CD4-positive, alpha-beta T cell treated with Interleukin-4 for 4 hours (primary cell): ENCODE measurements around the gene SPATA6L.
A peak's percentile ranks its signal among the peaks of the same experiment; 100 is the strongest.

Experiments
- DNase-seq: peaks from one replicate; pipeline ENCODE4 v3.0.0-alpha.2; 2020

The SPATA6L gene

GRCh38 chr9:4581861-4582565 lies 84.3 kb downstream of the SPATA6L start:
- no peak for DNase-seq

GRCh38 chr9:4581035-4581760 lies 85.1 kb downstream of the SPATA6L start:
- DNase-seq: no peak

GRCh38 chr9:4579001-4579400 lies 87.3 kb downstream of the SPATA6L start:
- DNase-seq: no peak

GRCh38 chr9:4576448-4576847 lies 89.8 kb downstream of the SPATA6L start:
- no peak for DNase-seq

GRCh38 chr9:4575997-4576396 lies 90.3 kb downstream of the SPATA6L start:
- no peak for DNase-seq

- no peak for DNase-seq
These were observed 91.5 kb downstream of the SPATA6L start for GRCh38 chr9:4574657-4575243.

- DNase-seq: no peak
These were observed 92.5 kb downstream of the SPATA6L start for GRCh38 chr9:4573634-4574389.

GRCh38 chr9:4573176-4573575 lies 93.1 kb downstream of the SPATA6L start:
- DNase-seq: no peak

- DNase-seq: no peak
These were observed 94.0 kb downstream of the SPATA6L start for GRCh38 chr9:4572184-4572826.

GRCh38 chr9:4569101-4569500 lies 97.2 kb downstream of the SPATA6L start:
- DNase-seq: no peak

GRCh38 chr9:4567601-4568000 lies 98.7 kb downstream of the SPATA6L start:
- DNase-seq: no peak

- DNase-seq: no peak
These were observed 99.5 kb downstream of the SPATA6L start for GRCh38 chr9:4566806-4567205.

GRCh38 chr9:4563105-4563504 lies 103.2 kb downstream of the SPATA6L start:
- no peak for DNase-seq

GRCh38 chr9:4559261-4560182 lies 106.8 kb downstream of the SPATA6L start:
- no peak for DNase-seq

- no peak for DNase-seq
These were observed 107.8 kb downstream of the SPATA6L start for GRCh38 chr9:4558371-4558998.

- peak; percentile 27 for DNase-seq
These were observed 111.0 kb downstream of the SPATA6L start for GRCh38 chr9:4555236-4555635.

GRCh38 chr9:4553951-4554381 lies 112.3 kb downstream of the SPATA6L start:
- DNase-seq: no peak

- no peak for DNase-seq
These were observed 115.3 kb downstream of the SPATA6L start for GRCh38 chr9:4550777-4551484.

- DNase-seq: no peak
These were observed 116.5 kb downstream of the SPATA6L start for GRCh38 chr9:4549751-4550295.
